ENCODE data around the gene RASGEF1C.

RASGEF1C gene

DNA sequence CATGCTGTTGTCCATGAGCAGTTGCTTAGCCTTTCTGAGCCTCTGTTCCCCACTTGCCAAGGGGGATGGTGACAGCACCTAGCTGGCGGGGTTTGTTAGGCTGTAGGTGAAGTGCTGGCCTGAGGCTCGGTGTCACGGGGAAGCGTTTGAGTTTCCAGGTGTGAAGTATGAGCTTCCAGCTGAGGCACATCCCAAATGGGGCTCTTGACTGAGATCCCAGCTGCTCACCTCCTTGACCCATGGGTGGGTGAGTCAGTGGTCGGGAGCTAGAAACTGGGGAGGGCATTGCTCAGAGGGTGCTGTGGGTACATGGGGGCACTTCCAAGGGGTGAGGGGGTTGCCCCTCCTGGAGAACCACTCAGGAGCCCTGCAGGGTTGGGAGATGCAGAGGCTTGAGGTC, 111.1 kb downstream of the RASGEF1C start:
- Histone ChIP-seq H3K9ac (ENCODE audit: low read depth, low read length, poor library complexity, severe bottlenecking) (no peak overlapping the region), H3F3A (ENCODE audit: low read depth) (no peaks in the 10 kb centered on the region), H2AFZ (ENCODE audit: low read length) (no peak overlapping the region), H3K4me3 (ENCODE audit: low read length, poor library complexity, severe bottlenecking) (no peak overlapping the region), H3K4me2 (ENCODE audit: low read depth, low read length, poor library complexity, severe bottlenecking) (no peak overlapping the region), H3K36me3 (ENCODE audit: insufficient read depth, low read length) (no peaks in the 10 kb centered on the region), H4K20me1 (ENCODE audit: insufficient read depth, low read length, poor library complexity, severe bottlenecking) (no peaks in the 10 kb centered on the region), H3K9me3 (ENCODE audit: insufficient read depth, low read depth, low read length) (no peaks in the 10 kb centered on the region), H3K27me3 (ENCODE audit: insufficient read depth, low read length, poor library complexity, severe bottlenecking) (no peaks in the 10 kb centered on the region), H3K9me2 (replicated peaks; ENCODE audit: low read depth, low read length) (no peaks in the 10 kb centered on the region), H3K79me2 (ENCODE audit: insufficient read depth, low read length) (no peaks in the 10 kb centered on the region), H3K4me1 (ENCODE audit: insufficient read depth, low read length, poor library complexity, severe bottlenecking) (no peaks in the 10 kb centered on the region)
- no peak for TF ChIP-seq EZH2phosphoT487 (IDR thresholded peaks at IDR 0.05; ENCODE audit: borderline replicate concordance)
- TF ChIP-seq, protein P1, sequence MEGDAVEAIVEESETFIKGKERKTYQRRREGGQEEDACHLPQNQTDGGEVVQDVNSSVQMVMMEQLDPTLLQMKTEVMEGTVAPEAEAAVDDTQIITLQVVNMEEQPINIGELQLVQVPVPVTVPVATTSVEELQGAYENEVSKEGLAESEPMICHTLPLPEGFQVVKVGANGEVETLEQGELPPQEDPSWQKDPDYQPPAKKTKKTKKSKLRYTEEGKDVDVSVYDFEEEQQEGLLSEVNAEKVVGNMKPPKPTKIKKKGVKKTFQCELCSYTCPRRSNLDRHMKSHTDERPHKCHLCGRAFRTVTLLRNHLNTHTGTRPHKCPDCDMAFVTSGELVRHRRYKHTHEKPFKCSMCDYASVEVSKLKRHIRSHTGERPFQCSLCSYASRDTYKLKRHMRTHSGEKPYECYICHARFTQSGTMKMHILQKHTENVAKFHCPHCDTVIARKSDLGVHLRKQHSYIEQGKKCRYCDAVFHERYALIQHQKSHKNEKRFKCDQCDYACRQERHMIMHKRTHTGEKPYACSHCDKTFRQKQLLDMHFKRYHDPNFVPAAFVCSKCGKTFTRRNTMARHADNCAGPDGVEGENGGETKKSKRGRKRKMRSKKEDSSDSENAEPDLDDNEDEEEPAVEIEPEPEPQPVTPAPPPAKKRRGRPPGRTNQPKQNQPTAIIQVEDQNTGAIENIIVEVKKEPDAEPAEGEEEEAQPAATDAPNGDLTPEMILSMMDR (conservative IDR thresholded peaks at IDR 0.05; ENCODE audit: low read length): no peak

- no peak overlapping the region for H3K9ac ChIP-seq (ENCODE audit: low read depth, low read length, poor library complexity, severe bottlenecking)
- no peak for TF ChIP-seq EZH2phosphoT487 (IDR thresholded peaks at IDR 0.05; ENCODE audit: borderline replicate concordance)
- TF ChIP-seq, protein P1 (conservative IDR thresholded peaks at IDR 0.05; ENCODE audit: low read length): no peak
- no peaks in the 10 kb centered on the region for H3K79me2 ChIP-seq (ENCODE audit: insufficient read depth, low read length)
Observed at GRCh38 chr5:180097163-180097894, 111.7 kb downstream of the RASGEF1C start.

DNA sequence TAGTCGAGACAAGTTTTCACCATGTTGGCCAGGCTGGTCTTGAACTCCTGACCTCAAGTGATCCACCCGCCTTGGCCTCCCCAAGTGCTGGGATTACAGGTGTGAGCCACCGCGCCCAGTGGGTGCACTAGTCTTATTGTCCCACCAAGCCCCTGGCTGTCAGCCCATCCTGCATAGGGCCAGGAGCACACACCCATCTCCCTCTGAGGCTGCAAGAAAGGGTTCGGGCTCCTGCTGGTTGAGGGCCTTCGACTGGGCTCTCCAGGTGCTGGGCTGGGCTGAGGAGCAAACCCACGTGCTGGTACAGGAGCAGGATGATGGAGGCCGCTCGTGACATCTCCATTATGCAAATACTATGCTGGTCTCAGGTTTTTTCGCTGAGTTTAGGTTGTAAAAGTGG, 112.4 kb downstream of the RASGEF1C start:
- no peak overlapping the region for H3K4me2 ChIP-seq (ENCODE audit: low read depth, low read length, poor library complexity, severe bottlenecking)
- no peaks in the 10 kb centered on the region for H3K4me1 ChIP-seq (ENCODE audit: insufficient read depth, low read length, poor library complexity, severe bottlenecking)
- no peak overlapping the region for H3K9ac ChIP-seq (ENCODE audit: low read depth, low read length, poor library complexity, severe bottlenecking)
- TF ChIP-seq, protein P1 (conservative IDR thresholded peaks at IDR 0.05; ENCODE audit: low read length): no peak
- TF ChIP-seq EZH2phosphoT487 (IDR thresholded peaks at IDR 0.05; ENCODE audit: borderline replicate concordance): no peak
- H3K27me3 ChIP-seq (ENCODE audit: insufficient read depth, low read length, poor library complexity, severe bottlenecking): no peaks in the 10 kb centered on the region
- H3K9me2 ChIP-seq (replicated peaks; ENCODE audit: low read depth, low read length): no peaks in the 10 kb centered on the region
- H2AFZ ChIP-seq (ENCODE audit: low read length): no peak overlapping the region
- no peak overlapping the region for H3K4me3 ChIP-seq (ENCODE audit: low read length, poor library complexity, severe bottlenecking)
- no peaks in the 10 kb centered on the region for H3K9me3 ChIP-seq (ENCODE audit: insufficient read depth, low read depth, low read length)
- no peaks in the 10 kb centered on the region for H3K36me3 ChIP-seq (ENCODE audit: insufficient read depth, low read length)
- no peaks in the 10 kb centered on the region for H3K79me2 ChIP-seq (ENCODE audit: insufficient read depth, low read length)
- no peaks in the 10 kb centered on the region for H3F3A ChIP-seq (ENCODE audit: low read depth)
- no peaks in the 10 kb centered on the region for H4K20me1 ChIP-seq (ENCODE audit: insufficient read depth, low read length, poor library complexity, severe bottlenecking)

More at GRCh38 chr5:180097163-180097894, 111.7 kb downstream of the RASGEF1C start:
- Histone ChIP-seq H3K4me1 (ENCODE audit: insufficient read depth, low read length, poor library complexity, severe bottlenecking) (no peaks in the 10 kb centered on the region), H3K27me3 (ENCODE audit: insufficient read depth, low read length, poor library complexity, severe bottlenecking) (no peaks in the 10 kb centered on the region), H3K4me2 (ENCODE audit: low read depth, low read length, poor library complexity, severe bottlenecking) (no peak overlapping the region), H3F3A (ENCODE audit: low read depth) (no peaks in the 10 kb centered on the region), H3K9me2 (replicated peaks; ENCODE audit: low read depth, low read length) (no peaks in the 10 kb centered on the region), H3K36me3 (ENCODE audit: insufficient read depth, low read length) (no peaks in the 10 kb centered on the region), H4K20me1 (ENCODE audit: insufficient read depth, low read length, poor library complexity, severe bottlenecking) (no peaks in the 10 kb centered on the region), H2AFZ (ENCODE audit: low read length) (no peak overlapping the region), H3K9me3 (ENCODE audit: insufficient read depth, low read depth, low read length) (no peaks in the 10 kb centered on the region), H3K4me3 (ENCODE audit: low read length, poor library complexity, severe bottlenecking) (no peak overlapping the region)
